Prostate gland (tissue), 2 donors: Measurements from ENCODE around the gene ANKRD40CL.

ENCODE experiments used
- CTCF ChIP-seq, 4 experiments: fragments of 200-600 bp in 2 of 4; fragments of 450-650 bp in 2 of 4; sonication (generic) in 2 of 4; IDR thresholded peaks; 1 replicate in 3 of 4; 2 replicates in 1 of 4; pipeline ENCODE4 v1.5.1; 2016 to 2019; ENCODE audit warnings: antibody characterized with exemption in 4 of 4, mild to moderate bottlenecking in 2 of 4, moderate library complexity in 2 of 4
- POLR2A ChIP-seq: fragments of 450-650 bp; IDR thresholded peaks from one replicate; pipeline ENCODE4 v1.6.1; 2016; ENCODE audit warnings: antibody characterized with exemption, mild to moderate bottlenecking

DNA sequence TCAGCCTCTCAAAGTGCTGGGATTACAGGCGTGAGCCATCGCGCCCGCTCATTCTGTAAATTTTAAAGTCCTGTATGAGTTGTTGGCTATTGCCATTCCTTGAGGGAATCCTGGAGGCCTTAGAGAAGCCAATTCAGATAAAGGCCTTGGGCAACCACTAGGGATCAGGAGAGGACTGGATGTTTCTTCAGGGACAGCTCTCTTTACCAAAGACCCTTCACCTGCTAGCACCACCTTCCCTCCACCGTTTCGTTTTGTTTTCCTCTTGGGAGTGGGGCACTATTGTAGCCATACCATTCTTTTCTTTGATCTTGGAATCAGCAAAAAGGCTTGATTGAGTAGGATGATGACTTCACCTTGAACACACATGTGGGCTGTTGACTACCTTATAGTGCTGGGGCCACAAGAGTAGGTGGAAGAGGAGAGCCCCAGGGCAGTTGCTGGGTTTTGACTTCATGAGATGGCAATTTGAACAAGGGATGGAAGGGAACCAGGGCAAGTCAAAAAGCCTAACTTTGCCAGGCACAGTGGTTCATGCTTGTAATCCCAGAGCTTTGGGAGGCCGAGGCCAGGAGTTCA is 7.0 kb upstream of the ANKRD40CL start:
- no peak for TF ChIP-seq POLR2A
- no peak for TF ChIP-seq CTCF (IDR thresholded peaks at IDR 0.05)
